GM12873 (cell line): ENCODE measurements around the gene UQCRC2.

Experiments
- TF ChIP-seq, protein P1 (sequence below): IDR thresholded peaks from 2 replicates; pipeline ENCODE4 v1.5.1; 2012; ENCODE audit warnings: low read depth, mild to moderate bottlenecking, moderate library complexity, low read length, control low read depth; ENCODE audit not compliant: insufficient read depth; ENCODE audit errors: missing control alignments

UQCRC2 gene

DNA sequence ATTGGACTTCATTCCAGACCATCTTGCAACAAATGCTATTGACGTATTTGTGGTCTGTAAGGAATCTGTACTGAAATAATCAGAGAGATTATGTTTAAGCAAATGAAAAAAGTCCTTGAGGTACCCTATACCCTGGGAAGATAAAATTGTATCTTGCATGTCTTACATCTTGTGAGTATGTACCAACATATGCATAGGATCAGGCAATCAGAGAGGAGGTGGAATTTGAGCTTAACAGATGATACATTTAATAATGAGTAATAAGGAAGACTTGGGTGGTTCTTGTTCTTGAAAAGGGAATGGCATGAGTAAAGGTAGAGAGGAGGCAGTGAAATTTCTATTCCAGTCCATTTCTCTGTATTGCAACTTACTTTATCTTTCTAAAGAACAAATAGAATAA lies 65.4 kb downstream of the UQCRC2 start:
- TF ChIP-seq, protein P1, sequence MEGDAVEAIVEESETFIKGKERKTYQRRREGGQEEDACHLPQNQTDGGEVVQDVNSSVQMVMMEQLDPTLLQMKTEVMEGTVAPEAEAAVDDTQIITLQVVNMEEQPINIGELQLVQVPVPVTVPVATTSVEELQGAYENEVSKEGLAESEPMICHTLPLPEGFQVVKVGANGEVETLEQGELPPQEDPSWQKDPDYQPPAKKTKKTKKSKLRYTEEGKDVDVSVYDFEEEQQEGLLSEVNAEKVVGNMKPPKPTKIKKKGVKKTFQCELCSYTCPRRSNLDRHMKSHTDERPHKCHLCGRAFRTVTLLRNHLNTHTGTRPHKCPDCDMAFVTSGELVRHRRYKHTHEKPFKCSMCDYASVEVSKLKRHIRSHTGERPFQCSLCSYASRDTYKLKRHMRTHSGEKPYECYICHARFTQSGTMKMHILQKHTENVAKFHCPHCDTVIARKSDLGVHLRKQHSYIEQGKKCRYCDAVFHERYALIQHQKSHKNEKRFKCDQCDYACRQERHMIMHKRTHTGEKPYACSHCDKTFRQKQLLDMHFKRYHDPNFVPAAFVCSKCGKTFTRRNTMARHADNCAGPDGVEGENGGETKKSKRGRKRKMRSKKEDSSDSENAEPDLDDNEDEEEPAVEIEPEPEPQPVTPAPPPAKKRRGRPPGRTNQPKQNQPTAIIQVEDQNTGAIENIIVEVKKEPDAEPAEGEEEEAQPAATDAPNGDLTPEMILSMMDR = no peak

DNA sequence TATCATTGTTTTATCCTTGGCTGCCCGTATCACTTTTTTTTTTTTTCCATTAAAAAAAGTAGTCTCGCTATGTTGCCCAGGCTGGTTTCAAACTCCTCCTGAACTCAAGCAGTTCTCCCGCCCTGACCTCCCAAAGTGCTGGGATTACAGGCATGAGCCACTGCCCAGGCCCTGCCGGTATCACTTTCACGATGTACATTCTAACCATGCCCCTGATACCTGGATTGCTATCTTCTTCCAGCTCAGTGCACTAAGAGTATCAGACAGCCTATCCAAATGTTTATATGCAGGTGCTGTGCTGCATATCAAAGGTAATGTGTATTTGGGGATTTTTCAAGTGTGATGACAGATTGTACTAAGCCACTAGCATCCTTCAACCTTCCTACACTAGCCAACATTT lies 69.0 kb downstream of the UQCRC2 start:
- TF ChIP-seq, protein P1 = no peak

DNA sequence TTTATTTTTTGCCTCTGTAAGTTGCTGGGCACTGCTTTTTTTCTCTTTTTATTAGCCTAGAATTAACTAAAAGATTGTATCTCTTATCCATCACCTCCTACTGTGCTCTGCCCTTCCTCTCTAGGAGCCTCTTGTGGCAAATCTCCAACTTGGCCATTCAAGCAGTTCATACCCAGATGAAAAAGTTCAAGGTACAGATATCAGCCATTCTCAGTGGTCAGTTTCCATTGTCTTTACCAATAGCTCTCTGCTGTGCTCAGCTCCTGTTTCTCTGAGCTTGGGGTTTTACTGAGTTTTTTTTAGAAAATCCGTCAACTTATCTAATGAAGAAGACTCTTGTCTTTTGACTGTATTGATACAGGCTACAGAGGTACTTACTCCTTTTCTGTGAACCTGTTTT lies 70.3 kb downstream of the UQCRC2 start:
- TF ChIP-seq, protein P1 = no peak

DNA sequence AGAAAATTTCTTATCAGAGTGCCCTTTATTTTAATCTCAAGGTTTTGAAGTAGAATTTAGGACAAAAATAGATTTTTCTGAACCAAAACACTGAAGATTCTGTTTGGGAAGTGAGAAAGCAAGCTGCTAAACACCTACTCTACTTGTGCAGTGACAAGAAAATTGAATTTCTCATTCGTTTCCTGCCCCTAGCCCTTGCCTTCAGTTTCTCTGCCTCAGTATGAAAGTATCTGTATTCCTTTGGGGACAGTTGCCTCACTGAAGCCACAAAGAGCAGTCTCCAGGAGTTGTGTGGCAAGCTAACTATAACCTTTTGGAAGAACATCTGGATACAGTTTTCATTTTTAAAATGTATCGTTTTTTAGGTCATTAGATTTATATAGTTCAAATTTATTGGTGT lies 74.5 kb downstream of the UQCRC2 start:
- TF ChIP-seq, protein P1 = no peak

DNA sequence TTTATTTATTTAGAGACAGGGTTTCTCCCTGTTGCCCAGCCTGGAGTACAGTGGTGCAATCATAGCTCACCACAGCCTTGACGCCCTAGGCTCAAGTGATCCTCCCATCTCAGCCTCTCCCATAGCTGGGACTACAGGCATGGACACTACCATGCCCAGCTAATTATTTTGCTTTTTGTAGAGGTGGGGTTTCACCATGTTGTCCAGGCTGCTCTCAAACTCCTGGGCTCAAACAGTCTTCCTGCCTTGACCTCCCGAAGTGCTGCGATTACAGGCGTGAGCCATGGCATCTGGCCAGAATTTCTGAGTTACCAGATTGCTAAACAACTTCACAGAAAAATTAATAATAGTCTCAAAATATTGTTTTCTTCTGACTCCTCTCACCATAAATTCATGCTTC lies 76.5 kb downstream of the UQCRC2 start:
- TF ChIP-seq, protein P1 = no peak

DNA sequence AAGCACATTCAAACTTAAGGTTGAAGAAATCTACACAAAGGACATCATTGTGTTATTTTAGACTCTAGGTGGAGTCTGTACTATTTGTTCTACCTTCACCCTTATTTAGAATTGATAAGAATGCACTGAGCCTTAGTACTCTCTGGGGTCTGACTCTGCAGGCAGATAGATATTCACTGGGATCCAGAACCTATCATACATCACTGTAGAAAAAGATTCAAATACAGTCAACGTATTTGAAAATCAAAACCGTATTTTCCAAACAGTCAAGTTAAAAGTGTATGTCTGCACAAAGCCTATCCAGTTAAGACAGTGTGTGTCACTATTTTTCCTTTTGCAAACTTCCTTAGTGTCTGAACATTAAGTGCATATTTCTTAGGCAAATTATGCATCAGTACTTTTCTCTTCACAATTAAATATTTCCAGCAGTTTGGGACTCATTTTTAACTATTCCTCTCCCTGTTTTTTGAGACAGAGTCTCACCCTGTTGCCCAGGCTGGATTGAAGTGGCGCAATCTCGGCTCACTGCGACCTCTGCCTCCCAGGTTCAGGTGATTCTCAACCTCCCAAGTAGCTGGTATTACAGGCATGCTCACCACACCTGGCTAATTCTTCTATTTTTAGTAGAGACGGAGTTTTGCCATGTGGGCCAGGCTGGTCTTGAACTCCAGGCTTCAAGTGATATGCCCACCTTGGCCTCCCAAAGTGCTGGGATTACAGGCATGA lies 77.1 kb downstream of the UQCRC2 start:
- TF ChIP-seq, protein P1 = no peak

DNA sequence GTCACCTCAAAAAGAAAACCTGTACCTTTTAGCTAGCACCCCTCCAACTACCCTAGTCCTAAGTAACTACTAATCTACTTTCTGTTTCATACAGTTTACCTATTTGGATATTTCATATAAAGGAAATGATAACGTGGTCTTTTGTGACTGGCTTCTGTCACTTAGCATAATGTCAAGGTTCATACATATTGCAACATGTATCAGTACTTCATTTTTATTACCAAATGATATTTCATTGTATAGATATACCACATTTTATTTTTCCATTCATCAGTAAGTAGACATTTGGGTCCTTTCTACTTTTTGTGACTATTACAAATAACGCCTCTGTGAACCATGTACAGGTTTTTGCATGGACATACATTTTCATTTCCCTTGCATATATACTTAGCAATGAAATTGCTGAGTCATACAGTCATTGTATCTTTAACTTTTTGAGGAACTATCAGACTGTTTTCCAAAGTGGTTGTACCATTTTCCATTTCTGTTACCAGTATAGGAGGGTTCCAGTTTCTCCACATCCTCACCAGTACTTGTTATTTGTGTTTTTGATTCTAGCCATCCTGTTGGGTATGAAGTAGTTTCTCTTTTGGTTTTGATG lies 78.4 kb downstream of the UQCRC2 start:
- TF ChIP-seq, protein P1 = no peak
